Kidney (tissue), 14 donors: ENCODE measurements around the gene SCRG1. TPM values are rescaled to one million over a fixed set of nuclear protein-coding genes. Genes with fewer than 3 reads are reported as not detected.

Experiments used
- DNase-seq, 5 donors: peaks; one replicate each; pipeline ENCODE4 v3.0.0-alpha.2; 2013 to 2020
- FAIRE-seq: peaks from 2 replicates; lab custom pipeline; 2012; peaks lifted over from hg19 to GRCh38; lab: Jason Lieb, UNC
- H3K27ac ChIP-seq, 2 donors: one replicate each; pipeline ENCODE4 v1.7.0; 2013; ENCODE audit warnings: low read depth in 2 of 2, low read length in 2 of 2, inconsistent platforms in 1 of 2
- H3K27me3 ChIP-seq: one replicate; pipeline ENCODE4 v1.7.1; 2013; ENCODE audit warnings: low read length, inconsistent platforms; ENCODE audit not compliant: control insufficient read depth, insufficient read depth
- H3K36me3 ChIP-seq, 3 donors: one replicate each; pipeline versions ENCODE4 v1.7.0 to v1.7.1; 2013; ENCODE audit warnings: low read length in 3 of 3, control low read depth in 1 of 3, inconsistent platforms in 1 of 3; ENCODE audit not compliant: insufficient read depth in 3 of 3, control insufficient read depth in 2 of 3
- H3K4me1 ChIP-seq, 3 donors: one replicate each; pipeline versions ENCODE4 v1.7.0 to v1.7.1; 2013; ENCODE audit warnings: low read length in 3 of 3, inconsistent platforms in 1 of 3, low read depth in 1 of 3; ENCODE audit not compliant: control insufficient read depth in 2 of 3, insufficient read depth in 2 of 3
- H3K4me3 ChIP-seq, 3 donors: one replicate each; pipeline versions ENCODE4 v1.7.0 to v1.8.1; 2013; ENCODE audit warnings: low read length in 3 of 3, control low read depth in 1 of 3, inconsistent platforms in 1 of 3
- H3K9ac ChIP-seq, 3 donors: one replicate each; pipeline versions ENCODE4 v1.7.0 to v1.7.1; 2013; ENCODE audit warnings: low read length in 3 of 3, control low read depth in 1 of 3, inconsistent platforms in 1 of 3
- H3K9me3 ChIP-seq, 3 donors: one replicate each; pipeline versions ENCODE4 v1.7.0 to v1.7.1; 2013; ENCODE audit warnings: low read length in 3 of 3, control low read depth in 1 of 3, inconsistent platforms in 1 of 3; ENCODE audit not compliant: control insufficient read depth in 2 of 3, insufficient read depth in 1 of 3
- intact Hi-C: fragments of 100-400 bp; cut with DNase I; formaldehyde crosslinking; loops from one replicate; pipeline ENCODE4 v1.11.1; 2022
- polyA plus RNA-seq: library from polyadenylated mRNA; stranded (reverse); fragments of 350-450 nt; fragmentation: Illumina TruSeq; extraction: RNeasy Lipid Tissue Mini Kit (QIAGEN cat#74804); gene quantifications from one replicate; pipeline ENCODE4 v1.2.3, GENCODE V29; 2014; ENCODE audit warnings: low read depth, low replicate concordance; ENCODE audit not compliant: insufficient read depth
- total RNA-seq: library from RNA; stranded (reverse); fragmentation: NEBNext Ultra II Directional; extraction: Animal tissue kit (Norgen Biotek cat#: 25700); gene quantifications from one replicate; pipeline ENCODE4 v1.2.1, GENCODE V29; 2021
- TF ChIP-seq, protein P1 (sequence below): IDR thresholded peaks from 3 replicates; pipeline ENCODE4 v1.5.1; 2012; ENCODE audit warnings: mild to moderate bottlenecking, moderate library complexity, borderline replicate concordance; ENCODE audit not compliant: insufficient read depth; ENCODE audit errors: extremely low read depth
- donor health status: control.
- donor health status: control.
- donor health status: control.
- donor health status: control.
- donor health status: control.
- donor health status: DM: yes; HTN: yes; CAD: no.
- donor health status: Normal renal cell carcinoma (clear cell type).

Gene SCRG1
- total and polyA plus RNA-seq, 2 donors from 2014 or later = 0.11 to 1.6 TPM

DNA sequence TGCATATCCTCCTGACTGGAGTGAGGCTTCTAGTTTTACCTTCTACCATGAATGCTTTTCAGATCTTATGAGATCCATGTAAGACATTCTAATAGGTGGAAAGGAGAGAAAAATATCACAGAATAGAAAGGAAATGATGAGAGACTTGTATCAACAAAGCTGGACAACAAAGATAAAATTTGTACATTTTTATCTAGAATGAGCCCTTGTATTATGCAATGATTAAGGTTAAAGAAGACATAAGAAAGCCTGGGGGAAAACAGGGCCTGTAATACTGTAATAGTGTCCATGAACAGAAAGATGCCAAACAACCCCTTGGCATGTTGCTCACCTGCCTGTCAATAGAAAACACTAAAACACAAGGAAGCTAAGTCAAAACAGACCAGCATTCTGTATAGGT, 44.2 kb upstream of the SCRG1 start:
- DNase-seq = no peak
- Histone ChIP-seq H3K27me3 (no peaks in the 10 kb centered on the region), H3K9ac (no peak overlapping the region), H3K4me3 (no peak overlapping the region), H3K4me1 (no peaks in the 10 kb centered on the region), H3K27ac (no peak overlapping the region), H3K36me3 (no peaks in the 10 kb centered on the region), H3K9me3 (no peaks in the 10 kb centered on the region)
- FAIRE-seq = no peak
- intact Hi-C loops = no loop called here
- TF ChIP-seq, protein P1, sequence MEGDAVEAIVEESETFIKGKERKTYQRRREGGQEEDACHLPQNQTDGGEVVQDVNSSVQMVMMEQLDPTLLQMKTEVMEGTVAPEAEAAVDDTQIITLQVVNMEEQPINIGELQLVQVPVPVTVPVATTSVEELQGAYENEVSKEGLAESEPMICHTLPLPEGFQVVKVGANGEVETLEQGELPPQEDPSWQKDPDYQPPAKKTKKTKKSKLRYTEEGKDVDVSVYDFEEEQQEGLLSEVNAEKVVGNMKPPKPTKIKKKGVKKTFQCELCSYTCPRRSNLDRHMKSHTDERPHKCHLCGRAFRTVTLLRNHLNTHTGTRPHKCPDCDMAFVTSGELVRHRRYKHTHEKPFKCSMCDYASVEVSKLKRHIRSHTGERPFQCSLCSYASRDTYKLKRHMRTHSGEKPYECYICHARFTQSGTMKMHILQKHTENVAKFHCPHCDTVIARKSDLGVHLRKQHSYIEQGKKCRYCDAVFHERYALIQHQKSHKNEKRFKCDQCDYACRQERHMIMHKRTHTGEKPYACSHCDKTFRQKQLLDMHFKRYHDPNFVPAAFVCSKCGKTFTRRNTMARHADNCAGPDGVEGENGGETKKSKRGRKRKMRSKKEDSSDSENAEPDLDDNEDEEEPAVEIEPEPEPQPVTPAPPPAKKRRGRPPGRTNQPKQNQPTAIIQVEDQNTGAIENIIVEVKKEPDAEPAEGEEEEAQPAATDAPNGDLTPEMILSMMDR = no peak

GRCh38 chr4:173442223-173442932, 43.5 kb upstream of the SCRG1 start:
- Histone ChIP-seq H3K4me3 (no peak overlapping the region), H3K4me1 (no peaks in the 10 kb centered on the region), H3K9ac (no peak overlapping the region), H3K9me3 (no peaks in the 10 kb centered on the region), H3K27me3 (no peaks in the 10 kb centered on the region), H3K27ac (no peak overlapping the region), H3K36me3 (no peaks in the 10 kb centered on the region)
- DNase-seq (no peak), FAIRE-seq (no peak)
- TF ChIP-seq, protein P1 = no peak
- intact Hi-C loops = no loop called here

- Histone ChIP-seq H3K9ac (no peak overlapping the region), H3K4me1 (peaks cover 0 to 4% (median 0%) of the 10 kb centered on the region in 3 donors), H3K36me3 (no peaks in the 10 kb centered on the region), H3K4me3 (no peak overlapping the region), H3K27ac (no peak overlapping the region), H3K27me3 (no peaks in the 10 kb centered on the region), H3K9me3 (no peaks in the 10 kb centered on the region)
- TF ChIP-seq, protein P1 = no peak
- DNase-seq = no peak
- FAIRE-seq = no peak
- intact Hi-C loops = no loop called here
These were observed 42.0 kb upstream of the SCRG1 start for GRCh38 chr4:173440888-173441287.
